SHP77 (cell line): ENCODE data around the gene TMPO.
"Not testable (repeated sequence)": the region's sequence is repeated elsewhere in the genome, so short reads cannot be mapped to it uniquely, and the experiment has no call there.

Experiments
- DNase-seq, 2 experiments: peaks; one replicate each; lab custom pipeline; 2025; lab: John Stamatoyannopoulos, UW

TMPO gene

GRCh38 chr12:98511806-98512205 lies 3.6 kb upstream of the TMPO start:
- not testable (repeated sequence) for DNase-seq

- no peak for DNase-seq
These were observed 1.7 kb upstream of the TMPO start for GRCh38 chr12:98513379-98514322.

GRCh38 chr12:98514982-98515286 lies 456 bp upstream of the TMPO start:
- DNase-seq = peak in 1 of 2 experiments; percentile 64

GRCh38 chr12:98516111-98516873 lies 902 bp downstream of the TMPO start:
- DNase-seq = peak; percentile 85 to 89

- DNase-seq = no peak
These were observed 4.0 kb downstream of the TMPO start for GRCh38 chr12:98519257-98519907.

GRCh38 chr12:98530068-98530467 lies 14.7 kb downstream of the TMPO start:
- no peak for DNase-seq

- DNase-seq = peak; percentile 15 to 31
These were observed 17.4 kb downstream of the TMPO start for GRCh38 chr12:98532687-98533304.

GRCh38 chr12:98533723-98534251 lies 18.4 kb downstream of the TMPO start:
- DNase-seq = no peak

- DNase-seq = no peak
These were observed 22.6 kb downstream of the TMPO start for GRCh38 chr12:98538031-98538430.

- DNase-seq = no peak
These were observed 28.3 kb downstream of the TMPO start for GRCh38 chr12:98543701-98544100.

GRCh38 chr12:98544751-98545150 lies 29.4 kb downstream of the TMPO start:
- DNase-seq = no peak

- no peak for DNase-seq
These were observed 34.2 kb downstream of the TMPO start for GRCh38 chr12:98549371-98550110.

- no peak for DNase-seq
These were observed 36.4 kb downstream of the TMPO start for GRCh38 chr12:98551787-98552186.

GRCh38 chr12:98558097-98558496 lies 42.7 kb downstream of the TMPO start:
- DNase-seq = not testable (repeated sequence)

- no peak for DNase-seq
These were observed 44.3 kb downstream of the TMPO start for GRCh38 chr12:98559666-98560065.

GRCh38 chr12:98561846-98562245 lies 46.5 kb downstream of the TMPO start:
- DNase-seq = no peak

GRCh38 chr12:98572010-98572409 lies 56.6 kb downstream of the TMPO start:
- no peak for DNase-seq

- no peak for DNase-seq
These were observed 58.7 kb downstream of the TMPO start for GRCh38 chr12:98574110-98574509.

- DNase-seq = no peak
These were observed 59.6 kb downstream of the TMPO start for GRCh38 chr12:98575013-98575412.

- DNase-seq = not testable (repeated sequence)
These were observed 61.4 kb downstream of the TMPO start for GRCh38 chr12:98576795-98577194.

GRCh38 chr12:98578392-98578791 lies 63.0 kb downstream of the TMPO start:
- DNase-seq = no peak
